ENCODE measurements around the gene MYBPC2.
"Not testable (repeated sequence)": the region's sequence is repeated elsewhere in the genome, so short reads cannot be mapped to it uniquely, and the experiment has no call there.

Gene MYBPC2

DNA sequence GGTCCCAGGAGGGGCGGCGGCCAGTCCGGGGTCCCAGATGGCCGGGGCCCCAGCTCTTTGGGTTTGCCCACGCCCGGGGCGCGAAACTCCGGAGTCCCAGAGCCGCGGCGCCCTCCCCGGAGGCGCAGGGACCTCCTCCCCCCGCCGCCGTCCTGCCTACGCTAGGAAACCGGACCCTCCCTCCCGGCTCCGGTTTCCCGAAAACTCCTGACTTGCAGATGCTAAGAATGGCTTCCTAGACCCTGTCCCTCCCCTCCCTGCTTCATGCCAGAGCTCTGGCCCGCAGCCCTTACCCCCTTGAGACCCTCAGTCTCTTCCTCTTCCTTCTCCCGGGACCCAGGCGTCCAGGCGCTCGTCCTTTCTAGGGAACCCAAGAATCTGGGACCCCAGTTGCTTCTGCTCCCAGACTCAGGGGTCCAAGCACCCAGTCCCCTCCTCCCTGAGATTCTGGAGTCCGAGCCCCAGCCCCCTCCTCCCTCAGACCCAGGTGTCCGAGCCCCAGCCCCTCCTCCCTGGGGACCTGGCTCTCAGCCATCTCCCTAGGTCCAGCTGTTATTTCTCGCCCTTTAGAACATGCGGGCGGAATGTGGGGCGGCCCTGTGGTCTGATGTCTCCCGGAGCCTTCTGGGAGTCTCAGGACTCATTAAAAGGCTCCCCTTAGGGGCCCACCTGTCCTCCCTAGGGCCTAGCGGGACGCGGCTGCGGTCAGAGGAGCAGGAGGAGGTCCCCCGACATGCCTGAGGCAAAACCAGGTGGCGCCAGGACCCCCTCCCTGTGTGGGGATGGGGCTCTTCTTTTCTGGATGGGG lies at the start of gene MYBPC2:
MYBPC2 (plus strand) TSS at position 672 of the 808 bp plus-strand sequence; CDS start at position 734, 62 bp downstream.
- no peak for DNase-seq

DNA sequence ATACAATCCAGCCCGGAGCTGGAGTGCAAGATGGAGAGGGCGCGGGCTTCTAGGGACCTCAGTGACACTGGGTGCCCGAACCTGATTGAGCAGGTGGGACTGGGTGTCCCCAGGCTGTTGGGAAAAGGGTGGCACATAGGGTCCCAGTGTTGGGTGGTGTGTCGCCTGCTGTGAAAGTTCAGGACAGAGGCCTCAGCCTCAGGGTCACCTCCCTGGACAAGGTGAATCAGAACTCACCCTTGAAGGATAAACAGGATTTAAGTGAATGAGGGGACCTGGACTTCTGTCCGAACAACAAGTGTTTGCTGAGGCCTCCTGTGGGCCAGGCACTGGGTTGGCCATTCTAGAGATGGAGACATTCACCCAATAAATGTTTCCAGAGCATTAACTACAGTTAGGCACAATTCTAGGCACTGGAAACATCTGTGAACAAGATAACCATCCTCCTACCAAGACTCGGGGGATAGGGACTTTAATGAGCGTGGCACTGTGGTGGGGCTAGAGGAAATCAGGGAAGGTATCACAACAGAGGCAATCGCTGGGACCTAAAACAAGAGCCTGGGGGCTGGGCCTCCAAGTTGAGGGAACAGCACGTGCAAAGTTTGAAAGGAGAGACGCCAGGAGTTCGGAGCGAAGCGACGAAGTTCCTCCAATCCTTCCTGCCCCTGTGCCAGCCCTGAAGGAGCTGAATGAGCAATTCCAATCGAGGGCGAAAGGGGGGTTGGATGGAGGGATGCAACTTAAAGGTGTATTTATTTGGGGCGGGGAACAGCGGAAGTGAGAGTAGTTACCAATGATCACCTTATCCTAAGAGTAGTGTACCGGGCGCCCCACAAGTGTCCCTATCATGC lies 49.5 kb upstream of the MYBPC2 start:
- DNase-seq: peak in 2 of 56 donors; percentile 32 to 49

DNA sequence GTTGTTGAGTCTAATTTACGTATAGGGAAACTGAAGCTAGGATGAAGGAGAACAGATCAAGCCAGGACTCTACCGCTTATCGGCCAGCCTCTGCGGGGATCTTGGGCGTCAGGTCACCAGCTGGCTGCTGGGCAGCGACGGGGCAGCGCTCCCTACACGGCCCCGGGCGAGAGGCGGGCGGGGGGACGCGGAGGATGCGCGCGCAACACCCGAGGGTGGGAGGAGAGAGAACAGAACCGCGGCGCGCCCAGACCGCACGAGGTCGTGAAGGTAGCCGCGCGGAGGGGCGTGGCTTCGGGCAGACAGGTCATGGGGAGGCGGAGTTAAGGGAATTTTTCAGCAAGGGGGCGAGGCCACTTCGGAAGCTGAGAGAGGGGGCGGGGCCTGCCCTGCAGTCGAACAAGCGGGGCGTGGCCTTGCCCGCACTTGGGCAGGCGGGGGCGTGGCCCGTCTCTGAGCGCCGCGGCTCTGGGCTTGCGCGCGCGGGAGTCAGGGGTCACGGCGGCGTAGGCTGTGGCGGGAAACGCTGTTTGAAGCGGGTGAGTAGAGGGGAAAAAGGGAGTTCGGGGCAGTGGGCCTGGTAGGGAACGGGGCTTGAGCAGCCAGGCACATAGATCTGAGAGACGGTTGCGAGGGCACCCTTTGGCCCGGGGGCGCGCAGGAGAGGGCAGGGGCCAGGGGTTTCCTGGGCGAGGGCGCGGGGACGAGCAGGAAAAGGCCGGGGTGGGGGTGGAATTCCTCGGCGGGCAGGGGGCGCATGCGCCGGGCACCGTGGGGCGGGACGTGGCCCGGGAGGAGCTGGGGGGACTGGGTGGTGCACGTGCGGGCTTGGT lies 48.6 kb upstream of the MYBPC2 start, which contains the start of gene POLD1:
POLD1 (plus strand) TSS at position 496 of the 833 bp plus-strand sequence. CDS start 14,505 bp downstream, outside the sequence.
- peak; percentile 48 to 97 (median 90) for DNase-seq

DNA sequence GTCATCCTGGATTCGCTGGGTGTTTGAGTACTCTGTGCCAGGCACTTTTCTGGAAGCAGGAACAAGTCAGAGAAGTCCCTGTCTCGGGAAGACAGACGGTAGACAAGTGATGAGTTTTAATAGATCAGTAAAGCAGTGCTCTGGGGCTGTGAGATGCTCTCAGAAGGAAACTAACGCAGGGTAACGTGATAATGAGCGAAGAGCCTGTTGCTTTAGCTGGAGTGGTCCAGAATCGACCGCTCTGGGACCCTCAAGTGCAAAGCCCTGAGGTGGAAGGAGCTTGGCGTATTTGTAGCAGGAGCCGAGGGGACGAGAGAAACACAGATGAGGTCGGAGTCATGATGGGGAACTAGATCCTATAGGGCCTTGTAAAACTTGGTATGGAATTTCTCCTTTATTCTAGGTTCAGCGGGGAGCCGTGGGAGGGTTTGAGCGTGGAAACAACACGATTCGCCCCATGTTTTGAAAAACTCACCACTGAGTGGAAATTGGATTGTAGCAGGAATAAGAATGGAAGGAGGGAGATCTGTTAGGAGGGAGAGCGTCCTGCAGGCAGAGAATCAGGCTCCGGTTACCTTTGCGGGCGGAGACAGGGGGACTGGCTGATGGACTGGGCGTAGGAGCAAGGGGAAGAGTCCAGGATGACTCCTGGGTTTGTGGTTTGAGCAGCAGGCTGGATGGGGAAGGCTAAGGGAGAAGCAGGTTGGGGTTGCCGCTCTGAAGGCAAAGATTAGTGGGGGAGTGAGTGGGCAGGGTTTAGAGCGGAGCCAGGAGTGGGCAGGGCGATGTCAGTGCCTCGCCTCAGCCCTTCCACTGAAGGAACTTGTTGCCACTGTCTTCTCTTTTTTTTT lies 47.8 kb upstream of the MYBPC2 start:
- DNase-seq: peak in 2 of 56 donors; percentile 1 to 21

DNA sequence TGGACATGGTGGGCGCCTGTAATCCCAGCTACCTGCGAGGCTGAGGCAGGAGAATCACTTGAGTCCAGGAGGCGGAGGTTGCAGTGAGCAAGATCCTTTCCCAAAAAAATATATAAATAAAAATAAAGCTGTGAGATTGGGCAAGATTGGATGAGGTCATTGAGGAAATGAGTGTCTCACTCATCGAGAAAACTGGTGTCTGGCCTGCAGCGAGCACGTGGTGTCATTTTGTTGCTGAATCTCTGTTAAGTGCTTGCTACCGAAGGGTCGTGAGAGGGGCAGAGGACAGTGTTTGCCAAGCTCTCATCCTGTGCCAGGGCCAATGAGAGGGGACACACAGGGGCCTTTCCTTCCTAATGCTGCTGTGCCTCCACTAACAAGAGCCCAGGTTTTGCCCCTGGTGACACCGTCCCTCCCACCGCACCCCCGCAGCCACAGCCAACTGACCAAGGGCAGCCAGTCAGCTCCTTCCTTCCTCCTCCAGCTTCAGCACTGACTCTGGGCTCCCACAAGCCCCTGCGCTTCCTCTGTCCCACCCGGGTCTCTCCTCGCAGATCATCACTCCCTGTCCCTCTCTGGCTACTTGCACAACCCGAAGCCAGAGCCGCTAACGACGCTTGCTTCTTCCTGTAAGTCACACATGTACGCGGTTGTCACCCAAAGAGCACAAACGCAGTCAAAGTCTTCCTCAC lies 45.4 kb upstream of the MYBPC2 start:
- DNase-seq: peak in 10 of 56 donors; percentile 2 to 26 (median 9)

DNA sequence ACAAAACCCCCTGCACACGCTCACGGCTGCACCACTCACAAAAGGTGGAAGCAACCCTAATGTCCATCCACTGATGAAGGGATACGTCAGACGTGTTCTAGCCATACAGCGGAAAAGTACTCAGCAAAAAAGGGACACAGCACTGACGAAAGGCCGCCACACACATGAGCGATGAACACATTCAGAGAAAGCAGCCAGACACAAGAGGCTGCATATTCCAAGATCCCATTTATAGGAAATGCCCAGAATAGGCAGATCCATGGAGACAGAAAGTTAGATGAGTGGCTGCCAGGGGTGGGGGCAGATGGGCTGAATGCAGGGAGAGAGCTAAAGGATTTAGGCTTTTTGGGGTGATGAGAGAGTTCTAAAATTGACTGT lies 44.8 kb upstream of the MYBPC2 start:
- DNase-seq: no peak

DNA sequence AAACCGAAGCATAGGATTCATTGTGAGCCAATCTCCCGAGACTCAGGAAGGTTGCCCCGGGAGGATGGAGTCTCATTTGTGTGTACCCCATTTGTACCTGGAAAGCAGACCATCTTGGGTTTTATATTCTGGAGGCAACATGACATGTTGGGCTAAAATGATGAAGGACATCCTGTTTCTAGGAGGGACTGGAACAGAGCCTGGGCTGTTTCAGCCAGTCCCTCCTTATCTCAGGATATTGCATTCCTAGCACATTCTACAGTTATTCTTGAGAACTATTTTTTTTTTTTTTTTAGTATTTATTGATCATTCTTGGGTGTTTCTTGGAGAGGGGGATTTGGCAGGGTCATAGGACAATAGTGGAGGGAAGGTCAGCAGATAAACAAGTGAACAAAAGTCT lies 42.4 kb upstream of the MYBPC2 start:
- DNase-seq: not testable (repeated sequence)

DNA sequence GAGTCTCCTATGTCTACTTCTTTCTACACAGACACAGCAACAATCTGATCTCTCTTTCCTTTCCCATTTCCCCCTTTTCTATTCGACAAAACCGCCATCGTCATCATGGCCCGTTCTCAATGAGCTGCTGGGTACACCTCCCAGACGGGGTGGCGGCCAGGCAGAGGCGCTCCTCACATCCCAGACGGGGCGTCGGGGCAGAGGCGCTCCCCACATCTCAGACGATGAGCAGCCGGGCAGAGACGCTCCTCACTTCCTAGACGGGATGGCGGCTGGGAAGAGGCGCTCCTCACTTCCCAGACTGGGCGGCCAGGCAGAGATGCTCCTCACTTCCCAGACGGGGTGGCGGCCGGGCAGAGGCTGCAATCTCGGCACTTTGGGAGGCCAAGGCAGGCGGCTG lies 41.7 kb upstream of the MYBPC2 start:
- DNase-seq: not testable (repeated sequence)

DNA sequence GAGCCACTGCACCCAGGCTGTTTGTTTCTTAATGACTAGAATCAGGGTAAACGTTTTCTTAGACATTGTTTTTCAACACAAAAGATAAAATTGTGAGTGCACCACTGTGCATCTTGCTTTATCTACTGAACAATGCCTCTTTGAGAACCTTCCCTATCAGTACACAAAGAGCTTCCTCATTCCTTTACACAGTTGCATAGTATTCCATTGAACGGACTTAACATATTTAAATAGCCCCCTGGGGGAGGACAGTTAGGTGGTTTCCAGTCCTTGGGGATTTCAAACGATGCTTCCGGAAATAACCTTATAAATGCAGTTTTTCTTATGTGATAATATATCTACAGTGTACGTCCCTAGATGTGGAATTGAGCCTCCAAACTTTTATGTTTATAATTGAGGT lies 39.9 kb upstream of the MYBPC2 start:
- no peak for DNase-seq

DNA sequence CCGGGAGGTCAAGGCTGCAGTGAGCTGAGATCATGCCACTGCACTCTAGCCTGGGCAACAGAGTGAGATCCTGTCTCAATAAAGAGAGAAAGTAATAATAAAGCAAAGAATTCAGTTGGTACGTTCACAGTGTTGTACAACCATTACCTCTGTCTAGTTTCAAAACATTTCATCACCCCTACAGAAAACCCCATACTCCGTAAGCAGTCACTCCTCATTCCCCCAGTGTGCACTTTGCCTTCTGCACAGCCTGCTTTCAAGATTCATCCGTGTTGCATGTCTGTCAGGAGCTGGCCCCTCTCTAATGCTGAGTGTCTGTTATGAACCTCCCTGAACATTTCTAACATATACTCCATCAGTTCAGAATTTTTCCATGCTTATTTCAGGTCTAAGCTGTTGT lies 39.1 kb upstream of the MYBPC2 start:
- no peak for DNase-seq

DNA sequence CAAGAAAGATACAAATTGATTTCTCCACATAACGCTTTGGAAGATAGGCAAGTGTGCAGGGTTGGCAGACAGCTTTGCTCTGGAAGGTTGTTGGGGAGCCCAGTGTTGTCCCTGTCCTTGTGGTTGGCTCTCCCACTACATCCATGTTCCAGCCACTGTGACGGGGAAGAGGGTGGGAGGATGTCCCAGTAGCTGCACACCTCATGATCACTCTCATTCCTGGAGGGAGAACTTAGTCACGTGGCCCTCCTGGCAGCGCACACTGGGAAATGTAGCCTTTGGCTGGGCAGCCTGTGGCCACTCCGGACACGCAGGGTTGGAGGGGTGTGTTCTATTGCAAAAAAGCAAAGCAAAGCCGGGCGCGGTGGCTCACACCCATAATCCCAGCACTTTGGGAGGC lies 38.7 kb upstream of the MYBPC2 start:
- no peak for DNase-seq

DNA sequence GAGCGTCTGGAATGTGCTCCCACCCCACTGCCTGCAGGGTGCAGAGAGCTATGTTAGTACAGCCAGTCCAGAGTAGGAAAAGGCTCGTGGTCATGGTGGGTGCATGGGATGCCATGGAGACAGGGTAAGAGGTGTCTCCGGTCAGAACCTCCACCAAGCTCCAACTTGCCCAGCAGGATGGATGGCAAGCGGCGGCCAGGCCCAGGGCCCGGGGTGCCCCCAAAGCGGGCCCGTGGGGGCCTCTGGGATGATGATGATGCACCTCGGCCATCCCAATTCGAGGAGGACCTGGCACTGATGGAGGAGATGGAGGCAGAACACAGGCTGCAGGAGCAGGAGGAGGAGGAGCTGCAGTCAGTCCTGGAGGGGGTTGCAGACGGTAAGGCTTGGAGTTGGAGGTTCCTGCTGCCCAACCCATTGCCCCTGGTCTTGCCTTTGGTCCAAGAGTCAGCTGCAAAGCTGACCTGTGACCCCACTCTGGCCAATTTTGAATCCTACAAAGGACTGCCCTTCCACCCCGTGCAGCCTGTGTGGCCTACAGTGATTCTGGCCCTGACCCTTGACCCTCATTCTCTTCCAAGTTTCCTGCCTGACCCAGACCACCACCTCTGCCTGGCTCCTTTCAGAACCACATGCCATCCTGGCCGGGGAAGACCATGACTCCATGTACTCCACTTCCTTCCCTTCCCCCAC lies 33.9 kb upstream of the MYBPC2 start:
- no peak for DNase-seq

DNA sequence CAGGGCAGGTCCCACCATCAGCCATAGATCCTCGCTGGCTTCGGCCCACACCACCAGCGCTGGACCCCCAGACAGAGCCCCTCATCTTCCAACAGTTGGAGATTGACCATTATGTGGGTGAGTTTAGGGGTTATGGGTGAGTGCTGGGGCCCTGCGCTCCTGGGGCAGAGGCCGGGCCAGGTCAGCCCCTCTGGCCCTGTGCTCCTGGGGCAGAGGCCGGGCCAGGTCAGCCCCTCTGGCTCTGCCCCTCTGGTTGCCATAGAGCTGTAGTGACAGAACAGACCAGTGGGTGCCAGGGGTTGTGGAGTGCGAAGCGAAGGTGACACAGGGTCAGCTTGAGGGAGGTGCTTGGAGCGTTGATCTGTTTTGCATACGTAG lies 33.3 kb upstream of the MYBPC2 start:
- no peak for DNase-seq

DNA sequence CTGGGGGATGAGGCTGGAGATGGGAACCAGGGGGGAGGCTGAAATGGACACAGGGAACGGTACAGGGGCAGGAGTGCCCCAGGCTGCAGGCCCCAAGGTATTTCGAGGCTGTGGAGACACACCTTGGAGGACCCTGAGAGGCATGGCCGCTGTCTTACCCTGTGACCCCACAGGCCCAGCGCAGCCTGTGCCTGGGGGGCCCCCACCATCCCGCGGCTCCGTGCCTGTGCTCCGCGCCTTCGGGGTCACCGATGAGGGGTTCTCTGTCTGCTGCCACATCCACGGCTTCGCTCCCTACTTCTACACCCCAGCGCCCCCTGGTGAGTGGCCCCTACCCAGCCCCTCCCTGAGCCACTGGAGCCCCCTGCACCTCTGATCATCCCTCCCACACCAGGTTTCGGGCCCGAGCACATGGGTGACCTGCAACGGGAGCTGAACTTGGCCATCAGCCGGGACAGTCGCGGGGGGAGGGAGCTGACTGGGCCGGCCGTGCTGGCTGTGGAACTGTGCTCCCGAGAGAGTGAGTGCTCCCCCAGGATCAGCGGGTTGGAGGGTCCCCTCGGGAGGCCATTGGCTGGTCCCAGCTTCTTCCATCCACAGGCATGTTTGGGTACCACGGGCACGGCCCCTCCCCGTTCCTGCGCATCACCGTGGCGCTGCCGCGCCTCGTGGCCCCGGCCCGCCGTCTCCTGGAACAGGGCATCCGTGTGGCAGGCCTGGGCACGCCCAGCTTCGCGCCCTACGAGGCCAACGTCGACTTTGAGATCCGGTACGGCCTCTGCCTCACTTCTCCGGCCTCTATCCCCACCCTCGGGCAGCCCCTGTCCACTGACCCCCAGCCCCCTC lies 30.9 kb upstream of the MYBPC2 start:
- DNase-seq: no peak

DNA sequence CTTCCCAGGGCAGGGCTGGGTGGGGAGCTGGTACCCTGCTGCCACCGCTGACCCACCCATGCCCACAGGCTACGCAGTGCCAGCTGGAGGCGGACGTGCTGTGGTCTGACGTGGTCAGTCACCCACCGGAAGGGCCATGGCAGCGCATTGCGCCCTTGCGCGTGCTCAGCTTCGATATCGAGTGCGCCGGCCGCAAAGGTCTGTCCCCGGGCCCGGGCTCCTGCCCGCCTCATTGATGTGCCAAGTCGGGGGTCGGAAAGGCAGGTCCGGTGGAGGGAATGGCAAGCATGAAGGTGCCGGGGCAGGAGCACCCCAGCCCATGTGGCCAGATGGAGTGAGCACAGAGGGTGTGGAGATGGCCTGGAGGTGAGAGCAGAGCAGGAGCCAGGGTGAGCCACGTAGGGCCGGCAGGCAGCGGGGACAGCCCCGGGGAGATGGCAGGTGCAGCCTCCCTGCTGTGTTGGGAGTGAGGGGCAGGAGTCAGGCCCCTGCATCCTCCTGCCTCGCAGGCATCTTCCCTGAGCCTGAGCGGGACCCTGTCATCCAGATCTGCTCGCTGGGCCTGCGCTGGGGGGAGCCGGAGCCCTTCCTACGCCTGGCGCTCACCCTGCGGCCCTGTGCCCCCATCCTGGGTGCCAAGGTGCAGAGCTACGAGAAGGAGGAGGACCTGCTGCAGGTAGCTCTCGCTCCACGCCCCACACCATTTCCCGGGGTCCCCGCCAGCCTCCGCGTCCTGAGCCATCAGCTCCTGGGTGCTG lies 30.0 kb upstream of the MYBPC2 start:
- DNase-seq: no peak

DNA sequence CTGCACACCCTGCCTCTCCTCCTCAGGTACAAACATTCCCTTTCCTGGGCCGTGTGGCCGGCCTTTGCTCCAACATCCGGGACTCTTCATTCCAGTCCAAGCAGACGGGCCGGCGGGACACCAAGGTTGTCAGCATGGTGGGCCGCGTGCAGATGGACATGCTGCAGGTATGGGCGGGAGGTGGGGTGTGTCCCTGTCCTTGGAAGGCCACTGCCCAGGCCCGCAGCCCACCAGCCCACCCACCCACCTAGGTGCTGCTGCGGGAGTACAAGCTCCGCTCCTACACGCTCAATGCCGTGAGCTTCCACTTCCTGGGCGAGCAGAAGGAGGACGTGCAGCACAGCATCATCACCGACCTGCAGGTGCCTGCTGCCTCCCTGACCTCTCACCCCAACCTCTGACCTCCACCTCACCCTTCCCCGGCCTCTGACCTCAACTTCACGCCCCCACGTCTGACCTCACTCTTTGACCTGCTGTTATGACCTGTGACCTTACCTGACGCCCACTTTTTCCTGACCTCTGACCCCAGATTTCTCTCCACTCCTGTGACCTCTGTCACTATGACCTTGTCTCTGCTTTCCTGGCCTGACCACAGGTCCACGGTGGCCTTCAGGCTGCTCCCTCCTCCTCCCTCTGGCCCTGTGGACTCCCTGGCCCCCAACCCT lies 26.4 kb upstream of the MYBPC2 start:
- DNase-seq: no peak

DNA sequence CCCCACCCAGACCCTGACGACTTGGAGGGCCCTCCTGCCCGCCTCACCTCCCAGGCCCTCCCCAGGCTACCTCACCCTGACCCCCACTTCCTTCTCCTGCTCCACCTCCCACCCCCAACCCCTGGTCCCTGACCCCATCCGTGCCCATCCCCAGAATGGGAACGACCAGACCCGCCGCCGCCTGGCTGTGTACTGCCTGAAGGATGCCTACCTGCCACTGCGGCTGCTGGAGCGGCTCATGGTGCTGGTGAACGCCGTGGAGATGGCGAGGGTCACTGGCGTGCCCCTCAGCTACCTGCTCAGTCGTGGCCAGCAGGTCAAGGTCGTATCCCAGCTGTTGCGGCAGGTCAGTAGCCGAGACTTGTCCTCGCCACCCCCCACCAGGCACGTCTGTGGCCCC lies 25.9 kb upstream of the MYBPC2 start:
- no peak for DNase-seq
